ENCODE measurements around the gene DDX56. TPM values are rescaled to one million over a fixed set of nuclear protein-coding genes. Genes with fewer than 3 reads are reported as not detected.

The DDX56 gene
- total and polyA plus RNA-seq, 2 of the 13 experiments (the other 11 are each of a cell fraction or from before 2014, with no cell fraction given) = 82.6 to 120 TPM

DNA sequence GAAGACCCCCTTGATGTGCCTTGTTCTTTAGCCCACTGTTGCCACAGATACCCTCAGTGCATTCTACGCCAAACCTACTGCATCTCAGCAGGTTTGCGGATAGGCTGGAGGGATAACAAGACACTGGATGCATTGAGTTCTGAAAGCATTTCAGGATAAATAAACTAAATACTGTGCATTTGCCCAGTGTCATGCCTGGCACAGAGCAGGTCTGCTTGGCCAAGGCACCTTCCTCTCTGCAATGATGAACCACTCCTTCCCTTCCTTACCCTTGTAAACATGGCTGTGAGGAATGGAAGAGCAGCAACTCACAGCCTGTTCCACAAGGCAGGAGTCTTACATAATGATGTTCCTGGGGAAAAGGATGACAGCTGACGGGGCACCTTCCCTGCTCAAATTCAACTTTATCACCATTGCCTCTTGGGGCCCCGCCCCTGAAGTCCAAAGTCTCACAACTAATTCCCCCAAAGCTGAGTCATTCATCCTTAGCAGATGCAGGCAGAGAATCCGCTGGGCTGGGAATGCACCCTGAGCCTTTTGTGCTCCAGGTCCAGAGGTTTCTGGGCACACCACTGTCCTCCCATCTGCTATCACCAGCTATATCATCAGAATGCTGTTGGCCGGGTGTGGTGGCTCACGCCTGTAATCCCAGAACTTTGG lies 11.6 kb downstream of the DDX56 start (continued):
- TF ChIP-seq, protein P1, sequence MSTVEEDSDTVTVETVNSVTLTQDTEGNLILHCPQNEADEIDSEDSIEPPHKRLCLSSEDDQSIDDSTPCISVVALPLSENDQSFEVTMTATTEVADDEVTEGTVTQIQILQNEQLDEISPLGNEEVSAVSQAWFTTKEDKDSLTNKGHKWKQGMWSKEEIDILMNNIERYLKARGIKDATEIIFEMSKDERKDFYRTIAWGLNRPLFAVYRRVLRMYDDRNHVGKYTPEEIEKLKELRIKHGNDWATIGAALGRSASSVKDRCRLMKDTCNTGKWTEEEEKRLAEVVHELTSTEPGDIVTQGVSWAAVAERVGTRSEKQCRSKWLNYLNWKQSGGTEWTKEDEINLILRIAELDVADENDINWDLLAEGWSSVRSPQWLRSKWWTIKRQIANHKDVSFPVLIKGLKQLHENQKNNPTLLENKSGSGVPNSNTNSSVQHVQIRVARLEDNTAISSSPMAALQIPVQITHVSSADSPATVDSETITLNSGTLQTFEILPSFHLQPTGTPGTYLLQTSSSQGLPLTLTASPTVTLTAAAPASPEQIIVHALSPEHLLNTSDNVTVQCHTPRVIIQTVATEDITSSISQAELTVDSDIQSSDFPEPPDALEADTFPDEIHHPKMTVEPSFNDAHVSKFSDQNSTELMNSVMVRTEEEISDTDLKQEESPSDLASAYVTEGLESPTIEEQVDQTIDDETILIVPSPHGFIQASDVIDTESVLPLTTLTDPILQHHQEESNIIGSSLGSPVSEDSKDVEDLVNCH (CRISPR knock-in tag; IDR thresholded peaks at IDR 0.05) = no peak
- TF ChIP-seq ARNTL (CRISPR knock-in tag; IDR thresholded peaks at IDR 0.05) (0 out of 2 replicates have a peak, but pooled peaks have one; percentile 36), RBM22 (optimal IDR thresholded peaks at IDR 0.05; ENCODE audit: low read length) (peak; percentile 89), ZNF629 (CRISPR knock-in tag; conservative IDR thresholded peaks at IDR 0.05) (0 out of 2 replicates have a peak, but pooled peaks have one; percentile 16), ZMYM4 (CRISPR knock-in tag; IDR thresholded peaks at IDR 0.05) (peak; percentile 46; the same call in 1 of the 2 replicates), MTA1 (CRISPR knock-in tag; IDR thresholded peaks at IDR 0.05; ENCODE audit: borderline replicate concordance) (peak; percentile 64; the same call in 1 of the 2 replicates), ZNF335 (CRISPR knock-in tag; IDR thresholded peaks at IDR 0.05) (no peak), ELF3 (CRISPR knock-in tag; IDR thresholded peaks at IDR 0.05) (peak; percentile 60; the same call in 1 of the 2 replicates), NFRKB (IDR thresholded peaks at IDR 0.05) (no peak), KDM5B (CRISPR knock-in tag; IDR thresholded peaks at IDR 0.05; ENCODE audit: borderline replicate concordance) (no peak), SIX4 (CRISPR knock-in tag; IDR thresholded peaks at IDR 0.05) (0 out of 2 replicates have a peak, but pooled peaks have one; percentile 36), ZNF792 (CRISPR knock-in tag; IDR thresholded peaks at IDR 0.05) (peak; percentile 59; the same call in 1 of the 2 replicates), ZKSCAN8 (CRISPR knock-in tag; IDR thresholded peaks at IDR 0.05; ENCODE audit: borderline replicate concordance) (peak; percentile 76; the same call in 1 of the 2 replicates), ZMYM2 (CRISPR knock-in tag; IDR thresholded peaks at IDR 0.05) (peak; percentile 85), ZNF709 (CRISPR knock-in tag; IDR thresholded peaks at IDR 0.05) (peak; percentile 31; the same call in 1 of the 2 replicates), SSRP1 (CRISPR knock-in tag; IDR thresholded peaks at IDR 0.05) (peak; percentile 15; the same call in 1 of the 2 replicates)
- TF ChIP-seq, protein P2, sequence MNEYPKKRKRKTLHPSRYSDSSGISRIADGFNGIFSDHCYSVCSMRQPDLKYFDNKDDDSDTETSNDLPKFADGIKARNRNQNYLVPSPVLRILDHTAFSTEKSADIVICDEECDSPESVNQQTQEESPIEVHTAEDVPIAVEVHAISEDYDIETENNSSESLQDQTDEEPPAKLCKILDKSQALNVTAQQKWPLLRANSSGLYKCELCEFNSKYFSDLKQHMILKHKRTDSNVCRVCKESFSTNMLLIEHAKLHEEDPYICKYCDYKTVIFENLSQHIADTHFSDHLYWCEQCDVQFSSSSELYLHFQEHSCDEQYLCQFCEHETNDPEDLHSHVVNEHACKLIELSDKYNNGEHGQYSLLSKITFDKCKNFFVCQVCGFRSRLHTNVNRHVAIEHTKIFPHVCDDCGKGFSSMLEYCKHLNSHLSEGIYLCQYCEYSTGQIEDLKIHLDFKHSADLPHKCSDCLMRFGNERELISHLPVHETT (CRISPR knock-in tag; conservative IDR thresholded peaks at IDR 0.05) = no peak
- TF ChIP-seq, protein P3, sequence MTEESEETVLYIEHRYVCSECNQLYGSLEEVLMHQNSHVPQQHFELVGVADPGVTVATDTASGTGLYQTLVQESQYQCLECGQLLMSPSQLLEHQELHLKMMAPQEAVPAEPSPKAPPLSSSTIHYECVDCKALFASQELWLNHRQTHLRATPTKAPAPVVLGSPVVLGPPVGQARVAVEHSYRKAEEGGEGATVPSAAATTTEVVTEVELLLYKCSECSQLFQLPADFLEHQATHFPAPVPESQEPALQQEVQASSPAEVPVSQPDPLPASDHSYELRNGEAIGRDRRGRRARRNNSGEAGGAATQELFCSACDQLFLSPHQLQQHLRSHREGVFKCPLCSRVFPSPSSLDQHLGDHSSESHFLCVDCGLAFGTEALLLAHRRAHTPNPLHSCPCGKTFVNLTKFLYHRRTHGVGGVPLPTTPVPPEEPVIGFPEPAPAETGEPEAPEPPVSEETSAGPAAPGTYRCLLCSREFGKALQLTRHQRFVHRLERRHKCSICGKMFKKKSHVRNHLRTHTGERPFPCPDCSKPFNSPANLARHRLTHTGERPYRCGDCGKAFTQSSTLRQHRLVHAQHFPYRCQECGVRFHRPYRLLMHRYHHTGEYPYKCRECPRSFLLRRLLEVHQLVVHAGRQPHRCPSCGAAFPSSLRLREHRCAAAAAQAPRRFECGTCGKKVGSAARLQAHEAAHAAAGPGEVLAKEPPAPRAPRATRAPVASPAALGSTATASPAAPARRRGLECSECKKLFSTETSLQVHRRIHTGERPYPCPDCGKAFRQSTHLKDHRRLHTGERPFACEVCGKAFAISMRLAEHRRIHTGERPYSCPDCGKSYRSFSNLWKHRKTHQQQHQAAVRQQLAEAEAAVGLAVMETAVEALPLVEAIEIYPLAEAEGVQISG (CRISPR knock-in tag; IDR thresholded peaks at IDR 0.05) = peak; percentile 51
- TF ChIP-seq, protein P4, sequence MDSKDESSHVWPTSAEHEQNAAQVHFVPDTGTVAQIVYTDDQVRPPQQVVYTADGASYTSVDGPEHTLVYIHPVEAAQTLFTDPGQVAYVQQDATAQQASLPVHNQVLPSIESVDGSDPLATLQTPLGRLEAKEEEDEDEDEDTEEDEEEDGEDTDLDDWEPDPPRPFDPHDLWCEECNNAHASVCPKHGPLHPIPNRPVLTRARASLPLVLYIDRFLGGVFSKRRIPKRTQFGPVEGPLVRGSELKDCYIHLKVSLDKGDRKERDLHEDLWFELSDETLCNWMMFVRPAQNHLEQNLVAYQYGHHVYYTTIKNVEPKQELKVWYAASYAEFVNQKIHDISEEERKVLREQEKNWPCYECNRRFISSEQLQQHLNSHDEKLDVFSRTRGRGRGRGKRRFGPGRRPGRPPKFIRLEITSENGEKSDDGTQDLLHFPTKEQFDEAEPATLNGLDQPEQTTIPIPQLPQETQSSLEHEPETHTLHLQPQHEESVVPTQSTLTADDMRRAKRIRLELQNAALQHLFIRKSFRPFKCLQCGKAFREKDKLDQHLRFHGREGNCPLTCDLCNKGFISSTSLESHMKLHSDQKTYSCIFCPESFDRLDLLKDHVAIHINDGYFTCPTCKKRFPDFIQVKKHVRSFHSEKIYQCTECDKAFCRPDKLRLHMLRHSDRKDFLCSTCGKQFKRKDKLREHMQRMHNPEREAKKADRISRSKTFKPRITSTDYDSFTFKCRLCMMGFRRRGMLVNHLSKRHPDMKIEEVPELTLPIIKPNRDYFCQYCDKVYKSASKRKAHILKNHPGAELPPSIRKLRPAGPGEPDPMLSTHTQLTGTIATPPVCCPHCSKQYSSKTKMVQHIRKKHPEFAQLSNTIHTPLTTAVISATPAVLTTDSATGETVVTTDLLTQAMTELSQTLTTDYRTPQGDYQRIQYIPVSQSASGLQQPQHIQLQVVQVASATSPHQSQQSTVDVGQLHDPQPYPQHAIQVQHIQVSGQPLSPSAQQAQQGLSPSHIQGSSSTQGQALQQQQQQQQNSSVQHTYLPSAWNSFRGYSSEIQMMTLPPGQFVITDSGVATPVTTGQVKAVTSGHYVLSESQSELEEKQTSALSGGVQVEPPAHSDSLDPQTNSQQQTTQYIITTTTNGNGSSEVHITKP (CRISPR knock-in tag; IDR thresholded peaks at IDR 0.05; ENCODE audit: low read depth) = 0 out of 2 replicates have a peak, but pooled peaks have one; percentile 45
- TF ChIP-seq, protein P5, sequence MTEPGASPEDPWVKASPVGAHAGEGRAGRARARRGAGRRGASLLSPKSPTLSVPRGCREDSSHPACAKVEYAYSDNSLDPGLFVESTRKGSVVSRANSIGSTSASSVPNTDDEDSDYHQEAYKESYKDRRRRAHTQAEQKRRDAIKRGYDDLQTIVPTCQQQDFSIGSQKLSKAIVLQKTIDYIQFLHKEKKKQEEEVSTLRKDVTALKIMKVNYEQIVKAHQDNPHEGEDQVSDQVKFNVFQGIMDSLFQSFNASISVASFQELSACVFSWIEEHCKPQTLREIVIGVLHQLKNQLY (CRISPR knock-in tag; IDR thresholded peaks at IDR 0.05) = no peak

All from HepG2 (cell line).